22Rv1 (cell line): ENCODE measurements around the gene SWT1.

ENCODE experiments used
- CTCF ChIP-seq: fragments of 450-650 bp; IDR thresholded peaks from 2 replicates; pipeline ENCODE4 v1.5.1; 2017; ENCODE audit warnings: mild to moderate bottlenecking
- ZFX ChIP-seq: fragments of 450-650 bp; IDR thresholded peaks from 2 replicates; pipeline ENCODE4 v1.6.1; 2017; ENCODE audit warnings: antibody characterized with exemption, borderline replicate concordance

- TF ChIP-seq CTCF (no peak), ZFX (no peak)
Measured at GRCh38 chr1:185322636-185323035, 165.7 kb downstream of the SWT1 start.
